MM.1S (cell line): ENCODE data around the gene PRR14.

Source experiments
- DNase-seq: peaks from one replicate; pipeline ENCODE4 v3.0.0-alpha.2; 2015
- H2AFZ ChIP-seq: fragments of 300-600 bp; sonication (generic); 2 replicates; pipeline ENCODE4 v1.6.0; 2016; ENCODE audit warnings: antibody characterized with exemption, low read length
- H3F3A ChIP-seq: fragments of 300-600 bp; sonication (generic); 2 replicates; pipeline ENCODE4 v1.6.1; 2016; ENCODE audit warnings: mild to moderate bottlenecking, antibody characterized with exemption, low read length, moderate library complexity, mixed read lengths; ENCODE audit not compliant: insufficient read depth
- H3K27ac ChIP-seq: fragments of 300-600 bp; sonication (generic); 2 replicates; pipeline ENCODE4 v1.5.1; 2016; ENCODE audit warnings: mild to moderate bottlenecking, low read length
- H3K27me3 ChIP-seq: fragments of 300-600 bp; sonication (generic); replicated peaks from 2 replicates; pipeline ENCODE4 v1.6.0; 2016; ENCODE audit warnings: low read length; ENCODE audit not compliant: insufficient read depth
- H3K36me3 ChIP-seq: fragments of 300-600 bp; sonication (generic); replicated peaks from 2 replicates; pipeline ENCODE4 v1.6.1; 2016; ENCODE audit warnings: mild to moderate bottlenecking, low read length, mixed read lengths; ENCODE audit not compliant: insufficient read depth
- H3K4me1 ChIP-seq: fragments of 300-600 bp; sonication (generic); 2 replicates; pipeline ENCODE4 v1.6.1; 2016; ENCODE audit warnings: low read length, mixed read lengths
- H3K4me2 ChIP-seq: fragments of 300-600 bp; sonication (generic); 2 replicates; pipeline ENCODE4 v1.6.0; 2016; ENCODE audit warnings: low read depth, low read length
- H3K4me3 ChIP-seq: fragments of 300-600 bp; sonication (generic); 2 replicates; pipeline ENCODE4 v1.5.1; 2016; ENCODE audit warnings: low read length, mixed read lengths
- H3K79me2 ChIP-seq: fragments of 300-600 bp; sonication (generic); 2 replicates; pipeline ENCODE4 v1.6.1; 2016; ENCODE audit warnings: mixed run types, low read length, mixed read lengths
- H3K9ac ChIP-seq: fragments of 300-600 bp; sonication (generic); 2 replicates; pipeline ENCODE4 v1.6.1; 2016; ENCODE audit warnings: low read length, mixed read lengths
- H3K9me2 ChIP-seq: fragments of 300-600 bp; sonication (generic); replicated peaks from 2 replicates; pipeline ENCODE4 v1.6.1; 2016; ENCODE audit warnings: mild to moderate bottlenecking, low read length, mixed read lengths; ENCODE audit not compliant: insufficient read depth
- H3K9me3 ChIP-seq: fragments of 300-600 bp; sonication (generic); replicated peaks from 2 replicates; pipeline ENCODE4 v1.6.1; 2016; ENCODE audit warnings: mild to moderate bottlenecking, low read length, mixed read lengths; ENCODE audit not compliant: insufficient read depth
- H4K20me1 ChIP-seq: fragments of 300-600 bp; sonication (generic); 2 replicates; pipeline ENCODE4 v1.6.1; 2016; ENCODE audit warnings: mild to moderate bottlenecking, low read length, moderate library complexity, mixed read lengths; ENCODE audit not compliant: insufficient read depth
- EZH2 ChIP-seq: fragments of 300-600 bp; sonication (generic); optimal IDR thresholded peaks from 2 replicates; pipeline ENCODE3; 2017; ENCODE audit warnings: low read depth, mild to moderate bottlenecking, antibody characterized with exemption, low read length, mixed read lengths
- EZH2phosphoT487 ChIP-seq: fragments of 300-600 bp; sonication (generic); IDR thresholded peaks from 2 replicates; pipeline ENCODE4 v1.6.1; 2018; ENCODE audit warnings: antibody characterized with exemption, low read length
- TF ChIP-seq, protein P1 (sequence below): fragments of 300-600 bp; sonication (generic); IDR thresholded peaks from 2 replicates; pipeline ENCODE4 v1.5.1; 2016; ENCODE audit warnings: antibody characterized with exemption, low read length, mixed read lengths

PRR14 gene

DNA sequence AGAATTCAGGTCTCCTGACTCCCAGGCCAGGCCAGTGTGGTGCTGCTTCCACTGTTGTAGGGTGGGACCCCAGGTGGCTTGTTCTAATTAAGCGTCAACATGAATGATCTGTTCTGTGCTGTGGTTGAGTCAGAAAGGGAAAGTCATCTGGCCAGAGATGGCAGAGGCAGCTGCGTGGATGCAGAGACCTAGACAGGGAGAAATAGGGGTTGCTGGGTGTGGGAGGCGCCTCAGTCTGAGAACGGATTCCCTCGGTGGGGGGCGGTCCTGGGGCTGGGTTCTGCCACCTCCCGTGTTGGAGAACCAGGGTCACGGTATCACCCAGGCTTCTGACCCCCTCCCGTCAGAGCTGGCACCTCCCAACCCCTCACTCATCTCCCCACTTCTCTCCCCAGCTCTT, 13.1 kb downstream of the PRR14 start:
- peaks cover 60% of the 10 kb centered on the region for H3K79me2 ChIP-seq
- H3K27ac ChIP-seq, result no peak overlapping the region
- no peak for DNase-seq
- H3F3A ChIP-seq, result peaks cover 12% of the 10 kb centered on the region
- H3K4me1 ChIP-seq, result 0 out of 2 replicates have a peak, but pooled peaks cover 11% of the 10 kb centered on the region
- H3K4me3 ChIP-seq, result no peak overlapping the region
- TF ChIP-seq EZH2phosphoT487 (no peak), EZH2 (no peak)
- TF ChIP-seq, protein P1, sequence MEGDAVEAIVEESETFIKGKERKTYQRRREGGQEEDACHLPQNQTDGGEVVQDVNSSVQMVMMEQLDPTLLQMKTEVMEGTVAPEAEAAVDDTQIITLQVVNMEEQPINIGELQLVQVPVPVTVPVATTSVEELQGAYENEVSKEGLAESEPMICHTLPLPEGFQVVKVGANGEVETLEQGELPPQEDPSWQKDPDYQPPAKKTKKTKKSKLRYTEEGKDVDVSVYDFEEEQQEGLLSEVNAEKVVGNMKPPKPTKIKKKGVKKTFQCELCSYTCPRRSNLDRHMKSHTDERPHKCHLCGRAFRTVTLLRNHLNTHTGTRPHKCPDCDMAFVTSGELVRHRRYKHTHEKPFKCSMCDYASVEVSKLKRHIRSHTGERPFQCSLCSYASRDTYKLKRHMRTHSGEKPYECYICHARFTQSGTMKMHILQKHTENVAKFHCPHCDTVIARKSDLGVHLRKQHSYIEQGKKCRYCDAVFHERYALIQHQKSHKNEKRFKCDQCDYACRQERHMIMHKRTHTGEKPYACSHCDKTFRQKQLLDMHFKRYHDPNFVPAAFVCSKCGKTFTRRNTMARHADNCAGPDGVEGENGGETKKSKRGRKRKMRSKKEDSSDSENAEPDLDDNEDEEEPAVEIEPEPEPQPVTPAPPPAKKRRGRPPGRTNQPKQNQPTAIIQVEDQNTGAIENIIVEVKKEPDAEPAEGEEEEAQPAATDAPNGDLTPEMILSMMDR, result no peak
- no peaks in the 10 kb centered on the region for H4K20me1 ChIP-seq
- no peaks in the 10 kb centered on the region for H3K9me2 ChIP-seq
- H3K36me3 ChIP-seq, result peaks cover 8% of the 10 kb centered on the region
- H3K4me2 ChIP-seq, result no peak overlapping the region
- H2AFZ ChIP-seq, result no peak overlapping the region
- no peak overlapping the region for H3K9ac ChIP-seq
- no peaks in the 10 kb centered on the region for H3K27me3 ChIP-seq
- H3K9me3 ChIP-seq, result no peaks in the 10 kb centered on the region

DNA sequence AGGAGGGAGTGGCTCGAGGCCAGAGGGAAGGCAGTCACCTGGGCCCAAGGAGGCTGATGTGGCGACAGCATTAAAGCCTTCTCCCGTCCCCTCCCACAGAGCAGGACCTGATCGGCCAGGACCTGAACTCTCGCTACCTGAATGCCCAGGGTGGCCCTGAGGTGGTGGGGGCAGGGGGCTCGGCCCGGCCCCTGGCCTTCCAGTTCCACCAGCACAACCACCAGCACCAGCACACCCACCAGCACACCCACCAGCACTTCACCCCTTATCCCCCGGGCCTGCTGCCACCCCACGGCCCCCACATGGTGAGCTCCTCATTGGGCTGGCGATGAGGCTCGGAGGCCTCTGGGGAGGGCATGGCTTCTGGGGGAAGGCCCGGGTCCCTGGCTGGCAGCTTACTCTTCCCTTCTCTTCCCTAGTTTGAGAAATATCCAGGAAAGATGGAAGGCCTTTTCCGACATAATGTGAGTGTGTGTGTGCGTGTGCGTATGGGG, 13.9 kb downstream of the PRR14 start:
- Histone ChIP-seq H3K9me3 (no peaks in the 10 kb centered on the region), H3F3A (peaks cover 11% of the 10 kb centered on the region), H3K27me3 (no peaks in the 10 kb centered on the region), H3K27ac (no peak overlapping the region), H2AFZ (no peak overlapping the region), H3K9me2 (no peaks in the 10 kb centered on the region), H4K20me1 (no peaks in the 10 kb centered on the region), H3K36me3 (peaks cover 8% of the 10 kb centered on the region), H3K79me2 (peaks cover 58% of the 10 kb centered on the region), H3K4me1 (0 out of 2 replicates have a peak, but pooled peaks cover 11% of the 10 kb centered on the region), H3K9ac (no peak overlapping the region), H3K4me2 (no peak overlapping the region), H3K4me3 (no peak overlapping the region)
- DNase-seq, result no peak
- TF ChIP-seq, protein P1, result no peak
- TF ChIP-seq EZH2 (no peak), EZH2phosphoT487 (no peak)

DNA sequence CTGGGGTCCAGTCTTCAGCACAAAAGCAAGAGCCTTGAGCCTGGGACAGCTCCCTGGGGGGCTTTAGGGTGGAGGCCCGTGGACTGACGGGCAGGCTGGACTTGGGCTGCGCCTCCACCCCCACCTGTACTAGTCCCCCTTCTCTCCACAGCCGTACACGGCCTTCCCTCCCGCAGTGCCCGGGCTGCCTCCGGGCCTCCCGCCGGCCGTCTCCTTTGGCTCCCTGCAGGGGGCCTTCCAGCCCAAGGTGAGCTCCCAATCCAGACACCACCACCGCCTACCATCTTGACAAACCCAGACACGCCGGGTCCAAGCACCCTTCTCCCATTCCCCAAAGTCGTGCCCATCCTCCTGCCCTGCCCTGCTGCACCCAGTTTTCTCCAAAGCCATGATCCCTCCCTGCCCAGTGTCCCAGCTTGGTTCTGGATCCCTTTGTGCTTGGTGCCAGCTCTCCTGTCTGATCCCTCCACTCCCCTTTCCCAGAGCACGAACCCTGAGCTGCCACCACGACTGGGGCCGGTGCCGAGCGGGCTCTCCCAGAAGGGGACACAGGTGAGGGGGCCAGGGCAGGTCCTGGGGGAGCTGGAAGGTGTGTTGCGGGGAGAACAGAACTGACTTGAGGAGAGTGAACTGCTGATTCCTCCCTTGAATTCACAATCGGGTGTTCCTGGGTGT, 14.5 kb downstream of the PRR14 start:
- TF ChIP-seq, protein P1, result no peak
- TF ChIP-seq EZH2phosphoT487 (no peak), EZH2 (no peak)
- Histone ChIP-seq H3K4me1 (0 out of 2 replicates have a peak, but pooled peaks cover 11% of the 10 kb centered on the region), H3K27ac (no peak overlapping the region), H3K9ac (no peak overlapping the region), H3F3A (peaks cover 5% of the 10 kb centered on the region), H2AFZ (no peak overlapping the region), H3K36me3 (peaks cover 8% of the 10 kb centered on the region), H3K79me2 (peaks cover 52% of the 10 kb centered on the region), H3K4me2 (no peak overlapping the region), H3K9me2 (no peaks in the 10 kb centered on the region), H3K4me3 (no peak overlapping the region), H3K27me3 (no peaks in the 10 kb centered on the region), H3K9me3 (no peaks in the 10 kb centered on the region), H4K20me1 (no peaks in the 10 kb centered on the region)
- no peak for DNase-seq
